NCI-H345 (cell line): ENCODE data around the gene WFDC10B.
"Not testable (repeated sequence)": the region's sequence is repeated elsewhere in the genome, so short reads cannot be mapped to it uniquely, and the experiment has no call there.

Experiments used
- DNase-seq: peaks from one replicate; lab custom pipeline; 2025; lab: John Stamatoyannopoulos, UW

WFDC10B gene

DNA sequence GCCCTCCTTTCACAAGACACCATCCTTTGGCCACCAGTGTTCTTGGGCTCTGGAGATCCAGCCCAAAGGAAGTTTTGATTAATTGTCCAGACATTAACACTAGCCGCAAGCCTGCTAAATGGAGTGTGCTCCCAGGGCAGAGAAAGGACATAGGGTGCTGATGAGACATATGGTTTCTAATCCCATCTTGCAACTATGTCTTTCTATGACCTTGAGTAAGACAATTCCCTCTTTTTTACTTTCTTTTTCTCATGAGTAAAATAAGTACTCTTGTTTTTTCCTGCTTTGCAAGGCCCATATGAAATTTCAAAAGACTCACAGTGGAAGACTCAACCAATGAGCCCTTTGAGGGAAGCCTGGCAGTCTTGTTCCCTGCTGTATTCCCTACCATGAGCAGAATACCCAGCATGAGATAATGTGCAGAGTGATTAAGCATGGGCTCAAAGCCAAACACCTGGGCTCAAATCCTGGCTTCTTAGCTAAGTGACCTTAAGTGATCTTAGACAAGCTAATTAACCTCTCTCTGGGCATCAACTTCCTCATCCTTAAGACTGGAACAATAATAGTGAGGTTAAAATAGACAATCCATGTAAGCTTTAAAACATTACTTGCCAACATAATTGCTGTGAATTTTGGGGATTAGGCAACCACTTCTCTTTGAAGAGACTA is at the start of gene WFDC10B:
WFDC10B (minus strand) TSS at position 51 of the 669 bp plus-strand sequence. CDS start 19,027 bp downstream, outside the sequence.
- no peak for DNase-seq

GRCh38 chr20:45752746-45753145 is 47.9 kb upstream of the WFDC10B start:
- no peak for DNase-seq

DNA sequence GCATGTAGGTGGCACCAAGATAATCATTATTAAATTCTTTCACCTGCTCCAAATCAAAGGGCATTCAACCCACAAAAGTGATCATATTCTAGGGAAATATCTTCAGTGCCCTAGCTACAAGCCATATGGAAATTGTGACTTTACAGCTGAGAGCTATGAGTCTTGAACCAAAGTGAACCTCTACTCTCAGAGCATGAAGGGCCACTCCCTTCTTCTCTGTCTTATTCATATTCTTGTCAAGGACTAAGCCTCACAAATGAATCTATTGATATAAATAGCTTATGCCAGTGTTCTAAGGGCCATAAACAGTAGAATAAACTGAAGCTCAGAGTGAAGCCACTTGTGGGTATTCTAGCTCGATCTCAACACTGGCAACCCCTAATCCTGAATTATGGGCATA is 46.9 kb upstream of the WFDC10B start:
- DNase-seq, result no peak

DNA sequence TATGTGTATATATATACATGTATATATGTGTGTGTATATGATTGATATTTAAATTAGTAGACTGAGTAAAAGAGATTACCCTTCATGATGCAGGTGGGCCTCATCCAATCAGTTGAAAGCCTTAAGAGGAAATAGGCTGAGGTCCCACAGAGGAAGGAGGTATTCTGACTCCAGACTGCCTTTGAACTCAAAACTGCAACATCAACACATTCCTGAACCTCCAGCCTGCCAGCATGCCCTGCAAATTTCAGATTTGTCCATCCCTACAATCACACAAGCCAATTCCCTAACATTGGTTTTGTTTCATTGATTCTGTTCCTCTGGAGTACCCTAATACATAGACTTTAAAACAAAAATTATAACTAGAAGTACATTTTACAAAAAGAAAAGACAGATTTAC is 40.2 kb upstream of the WFDC10B start:
- no peak for DNase-seq

DNA sequence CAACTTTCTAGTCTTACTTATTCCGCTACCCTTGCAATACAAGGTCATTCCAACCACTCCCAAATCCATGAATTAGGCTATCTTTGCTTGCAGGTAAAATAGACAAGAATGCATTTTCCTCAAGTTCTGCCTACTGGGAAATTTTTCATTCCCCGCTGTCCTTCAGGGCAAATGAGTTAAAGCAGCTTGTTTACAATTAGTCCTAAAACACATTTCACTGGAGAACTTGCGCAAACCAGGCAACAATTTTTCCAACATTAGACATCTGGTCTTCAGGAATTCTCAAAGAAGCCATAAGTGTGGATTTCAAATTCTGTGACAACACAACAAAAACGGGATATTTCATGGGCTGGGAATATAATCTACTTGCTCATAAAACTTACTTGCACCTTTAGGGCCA is 37.8 kb upstream of the WFDC10B start:
- DNase-seq, result no peak

- DNase-seq, result no peak
These were observed 31.2 kb upstream of the WFDC10B start for GRCh38 chr20:45735988-45736387.

DNA sequence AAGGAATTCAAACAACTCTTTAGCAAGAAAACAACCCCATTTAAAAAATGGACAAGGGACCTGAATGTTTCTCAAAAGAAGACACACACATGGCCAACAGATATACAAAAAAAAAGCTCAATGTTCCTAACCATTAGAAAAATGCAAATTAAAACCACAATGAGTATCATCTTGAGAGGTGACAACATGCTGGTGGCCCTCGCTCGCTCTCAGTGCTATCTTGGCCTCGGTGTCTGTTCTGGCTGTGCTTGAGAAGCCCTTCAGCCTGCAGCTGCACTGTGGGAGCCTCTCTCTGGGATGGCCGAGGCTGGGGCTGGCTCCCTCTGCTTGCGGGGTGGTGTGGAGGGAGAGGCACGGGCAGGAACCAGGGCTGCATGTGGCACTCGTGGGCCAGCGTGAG is 30.7 kb upstream of the WFDC10B start:
- DNase-seq, result no peak

DNA sequence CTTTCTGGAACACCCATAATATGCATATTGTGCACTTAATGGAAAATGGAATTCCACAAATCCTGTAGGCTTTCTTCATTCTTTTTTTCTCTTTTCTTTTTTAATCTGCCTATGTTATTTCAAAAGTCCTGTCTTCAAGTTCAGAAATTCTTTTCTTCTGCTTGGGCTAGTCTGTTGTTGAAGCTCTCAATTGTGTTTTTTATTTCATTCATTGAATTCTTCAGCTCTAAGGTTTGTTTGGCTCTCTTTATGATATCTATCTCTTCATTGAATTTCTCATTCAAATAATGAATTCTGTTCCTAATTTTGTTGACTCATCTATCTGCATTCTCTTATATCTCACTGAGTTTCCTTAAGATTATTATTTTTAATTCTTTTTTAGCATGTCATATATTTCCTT is 27.4 kb upstream of the WFDC10B start:
- no peak for DNase-seq

DNA sequence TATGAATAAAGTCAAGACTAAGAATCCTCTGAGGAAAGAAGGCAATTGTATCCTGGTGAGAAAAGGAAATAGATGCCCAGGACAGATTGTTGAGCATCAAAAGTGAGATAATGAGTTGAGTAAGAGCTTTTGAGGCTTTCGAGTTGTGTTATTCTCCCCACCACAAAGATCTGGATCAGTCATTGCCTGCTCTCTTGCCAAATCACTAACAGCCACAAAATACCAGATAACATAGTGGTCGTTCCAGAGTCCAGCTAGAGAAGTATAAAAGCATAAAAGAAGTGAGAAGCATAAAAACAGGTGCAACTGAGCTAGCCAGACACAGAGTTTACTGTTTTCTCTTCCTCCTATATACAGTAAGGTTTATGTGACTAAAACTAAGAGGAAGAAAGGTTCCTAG is 22.2 kb upstream of the WFDC10B start:
- no peak for DNase-seq

DNA sequence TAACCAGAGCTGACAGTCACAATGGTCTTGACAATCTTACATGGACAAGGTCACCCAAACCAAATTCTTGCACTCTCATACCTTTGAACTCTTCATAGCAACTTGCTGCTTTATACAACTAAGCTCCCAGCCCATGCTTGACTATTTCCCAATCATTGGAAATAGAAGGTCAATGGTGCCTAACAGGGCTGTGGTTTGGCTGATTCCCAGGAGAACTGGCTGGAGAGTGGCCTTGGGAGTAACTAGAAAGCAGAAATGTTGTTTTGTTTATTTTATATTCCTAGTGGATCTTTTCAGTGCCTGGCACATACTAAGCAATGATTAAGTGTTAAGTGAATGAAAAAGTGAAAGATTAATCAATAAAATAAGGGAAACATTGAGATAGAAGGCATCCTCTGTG is 20.3 kb upstream of the WFDC10B start:
- DNase-seq, result no peak

GRCh38 chr20:45722047-45722446 is 17.2 kb upstream of the WFDC10B start, which contains the start of gene SPINT4:
TSS of gene SPINT4 (plus strand) at chr20:45722347. CDS start at chr20:45722368, 21 bp downstream.
- DNase-seq, result no peak

DNA sequence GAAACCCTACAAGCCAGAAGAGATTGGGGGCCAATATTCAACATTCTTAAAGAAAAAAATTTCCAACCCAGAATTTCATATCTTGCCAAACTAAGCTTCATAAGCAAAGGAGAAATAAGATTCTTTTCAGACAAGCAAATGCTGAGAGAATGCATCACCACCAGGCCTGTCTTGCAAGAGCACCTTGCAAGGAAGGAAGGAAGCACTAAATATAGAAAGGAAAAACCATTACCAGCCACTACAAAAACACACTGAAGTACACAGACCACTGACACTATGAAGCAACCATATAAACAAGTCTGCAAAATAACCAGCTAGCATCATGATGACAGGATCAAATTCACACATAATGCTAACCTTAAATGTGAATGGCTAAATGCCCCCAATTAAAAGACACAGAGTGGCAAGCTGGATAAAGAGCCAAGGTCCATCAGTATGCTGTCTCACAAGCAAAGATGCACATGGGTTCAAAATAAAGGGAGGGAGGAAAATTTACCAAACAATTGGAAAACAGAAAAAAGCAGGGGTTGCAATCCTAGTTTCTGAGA is 11.4 kb upstream of the WFDC10B start:
- not testable (repeated sequence) for DNase-seq

GRCh38 chr20:45701873-45702272 is 2.9 kb downstream of the WFDC10B start, which contains the start of gene WFDC13:
TSS of gene WFDC13 (plus strand) at chr20:45702038. CDS start at chr20:45702124, 86 bp downstream.
- no peak for DNase-seq

DNA sequence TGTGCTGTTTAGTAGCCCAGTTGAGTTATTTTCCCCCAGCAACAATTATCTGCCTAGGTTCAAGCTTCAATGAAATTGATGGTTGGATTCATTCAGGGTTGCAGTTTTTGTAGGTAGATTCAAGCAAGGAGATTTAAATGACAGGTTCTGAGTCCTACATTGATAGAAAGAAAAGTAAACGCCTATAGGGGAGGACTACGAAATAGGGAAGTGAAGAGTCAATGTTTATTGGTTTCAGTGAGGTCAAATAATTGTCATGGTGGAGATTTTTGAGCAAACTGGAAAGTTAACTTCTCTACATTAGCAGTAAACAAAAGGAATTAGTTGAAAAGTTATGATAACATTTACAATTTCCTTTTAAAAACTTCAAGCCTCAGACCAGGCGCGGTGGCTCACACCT is 3.7 kb downstream of the WFDC10B start:
- no peak for DNase-seq

- DNase-seq, result no peak
These were observed 9.3 kb downstream of the WFDC10B start for GRCh38 chr20:45695496-45695895.

DNA sequence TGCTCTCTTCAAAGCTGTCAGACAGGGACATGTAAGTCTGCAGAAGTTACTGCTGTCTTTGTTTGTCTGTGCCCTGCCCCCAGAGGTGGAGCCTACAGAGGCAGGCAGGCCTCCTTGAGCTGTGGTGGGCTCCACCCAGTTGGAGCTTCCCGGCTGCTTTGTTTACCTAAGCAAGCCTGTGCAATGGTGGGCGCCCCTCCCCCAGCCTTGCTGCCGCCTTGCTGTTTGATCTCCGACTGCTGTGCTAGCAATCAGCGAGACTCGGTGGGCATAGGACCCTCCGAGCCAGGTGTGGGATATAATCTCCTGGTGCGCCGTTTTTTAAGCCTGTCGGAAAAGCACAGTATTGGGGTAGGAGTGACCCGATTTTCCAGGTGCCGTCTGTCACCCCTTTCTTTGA is 11.5 kb downstream of the WFDC10B start:
- DNase-seq, result not testable (repeated sequence)

GRCh38 chr20:45685896-45686295 is 18.9 kb downstream of the WFDC10B start:
- DNase-seq, result no peak

- DNase-seq, result no peak
These were observed 25.2 kb downstream of the WFDC10B start for GRCh38 chr20:45679650-45680049.

DNA sequence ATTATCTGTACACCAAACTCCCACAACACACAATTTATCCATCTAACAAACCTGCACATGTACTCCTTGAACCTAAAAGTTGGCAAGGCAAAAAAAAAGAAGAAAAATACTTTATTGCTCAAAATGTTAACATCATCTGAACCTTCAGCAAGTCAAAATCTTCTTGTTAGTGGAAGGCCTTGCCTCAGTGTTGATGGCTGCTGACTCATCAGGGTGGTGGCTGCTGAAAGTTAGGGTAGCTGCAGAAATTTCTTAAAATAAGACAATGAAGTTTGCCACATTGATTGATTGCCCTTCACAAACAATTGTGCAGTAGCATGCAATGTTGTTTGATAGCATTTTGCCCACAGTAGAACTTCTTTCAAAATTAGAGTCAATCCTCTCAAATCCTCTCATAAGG is 32.1 kb downstream of the WFDC10B start:
- DNase-seq, result no peak

GRCh38 chr20:45670139-45670538 is 34.7 kb downstream of the WFDC10B start, which contains the start of gene WFDC11:
TSS of gene WFDC11 (minus strand) at chr20:45670239. CDS start at chr20:45650600, 19,639 bp downstream.
- DNase-seq, result no peak

DNA sequence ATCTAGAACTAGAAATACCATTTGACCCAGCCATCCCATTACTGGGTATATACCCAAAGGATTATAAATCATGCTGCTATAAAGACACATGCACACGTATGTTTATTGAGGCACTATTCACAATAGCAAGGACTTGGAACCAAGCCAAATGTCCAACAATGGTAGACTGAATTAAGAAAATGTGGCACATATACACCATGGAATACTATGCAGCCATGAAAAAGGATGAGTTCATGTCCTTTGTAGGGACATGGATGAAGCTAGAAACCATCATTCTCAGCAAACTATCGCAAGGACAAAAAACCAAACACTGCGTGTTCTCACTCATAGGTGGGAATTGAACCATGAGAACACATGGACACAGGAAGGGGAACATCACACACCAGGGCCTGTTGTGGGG is 47.8 kb downstream of the WFDC10B start:
- not testable (repeated sequence) for DNase-seq

DNA sequence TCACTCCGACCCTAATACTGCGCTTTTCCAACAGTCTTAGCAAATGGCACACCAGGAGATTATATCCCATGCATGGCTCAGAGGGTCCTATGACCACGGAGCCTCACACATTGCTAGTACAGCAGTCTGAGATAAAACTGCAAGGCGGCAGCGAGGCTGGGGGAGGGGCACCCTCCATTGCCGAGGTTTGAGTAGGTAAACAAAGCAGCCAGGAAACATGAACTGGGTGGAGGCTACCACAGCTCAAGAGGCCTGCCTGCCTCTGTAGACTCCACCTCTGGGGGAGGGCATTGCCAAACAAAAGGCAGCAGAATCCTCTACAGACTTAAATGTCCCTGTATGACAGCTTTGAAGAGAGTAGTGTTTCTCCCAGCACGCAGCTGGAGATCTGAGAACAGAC is 53.1 kb downstream of the WFDC10B start:
- peak; percentile 33 for DNase-seq

DNA sequence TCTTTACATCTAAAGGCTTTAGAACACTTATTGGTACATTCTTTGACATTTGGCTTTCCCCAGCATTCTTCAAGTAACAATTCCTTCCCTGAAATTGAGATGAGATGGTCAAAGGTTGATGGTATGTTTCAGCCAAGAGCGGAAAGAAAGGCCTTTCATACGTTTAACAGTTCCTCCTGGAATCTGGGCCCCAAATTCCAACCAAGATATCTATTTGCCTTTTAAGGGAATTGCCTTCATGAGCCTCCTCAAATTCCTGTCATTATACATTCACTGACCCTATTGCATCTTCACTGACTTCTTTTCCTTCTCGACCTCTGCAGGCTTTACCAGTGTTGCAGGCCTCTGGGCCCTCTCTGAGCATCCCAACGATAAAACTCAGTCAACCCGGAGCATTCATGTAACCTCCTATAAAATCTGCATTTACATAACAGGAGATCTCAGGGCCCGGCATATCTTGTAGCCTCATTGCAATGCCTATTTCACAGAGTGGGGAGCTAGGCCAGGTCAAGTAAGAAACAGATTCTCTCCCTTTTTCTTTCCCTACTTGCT is 55.4 kb downstream of the WFDC10B start:
- DNase-seq, result no peak
